ENCODE data around the gene OR7G2. TPM values are rescaled to one million over a fixed set of nuclear protein-coding genes. Genes with fewer than 3 reads are reported as not detected.

OR7G2 gene
- total RNA-seq, 1 experiment from 2014 or later: not detected

- no peak overlapping the region for H2BK20ac ChIP-seq (ENCODE audit: low read depth, low read length, poor library complexity, severe bottlenecking)
- no peak overlapping the region for H2AK5ac ChIP-seq (ENCODE audit: insufficient read length, low read length)
- no peak overlapping the region for H4K91ac ChIP-seq (ENCODE audit: insufficient read length, low read depth, low read length)
- H3K79me1 ChIP-seq (ENCODE audit: insufficient read depth, low read depth, low read length, poor library complexity, severe bottlenecking): no peaks in the 10 kb centered on the region
- H2AFZ ChIP-seq (ENCODE audit: low read length): no peak overlapping the region
- peaks cover 7% of the 10 kb centered on the region for H3K27me3 Mint-ChIP-seq (ENCODE audit: low read depth)
- no peak overlapping the region for H3K27ac ChIP-seq (ENCODE audit: insufficient read length, low read depth, low read length)
- H3K4ac ChIP-seq (ENCODE audit: low read depth, low read length): no peak overlapping the region
- H3K36me3 Mint-ChIP-seq (ENCODE audit: insufficient read depth in 1 of 3, low read depth in 3 of 3): peaks cover 0 to 6% (median 0%) of the 10 kb centered on the region in 3 experiments; a peak in 5 of 7 replicates
- H3K14ac ChIP-seq (ENCODE audit: insufficient read depth, low read length): no peak overlapping the region
- no CpG with 5 or more reads among the region's 3 CpGs for WGBS (ENCODE audit: extremely low coverage, insufficient read length, low lambda C conversion rate)
- no peak overlapping the region for H2BK120ac ChIP-seq (ENCODE audit: low read depth, low read length, poor library complexity, severe bottlenecking)
- H3K27ac Mint-ChIP-seq: no peak overlapping the region
- H4K20me1 ChIP-seq (ENCODE audit: control insufficient read depth, insufficient read depth, insufficient read length): no peaks in the 10 kb centered on the region
- TF ChIP-seq, protein P1, sequence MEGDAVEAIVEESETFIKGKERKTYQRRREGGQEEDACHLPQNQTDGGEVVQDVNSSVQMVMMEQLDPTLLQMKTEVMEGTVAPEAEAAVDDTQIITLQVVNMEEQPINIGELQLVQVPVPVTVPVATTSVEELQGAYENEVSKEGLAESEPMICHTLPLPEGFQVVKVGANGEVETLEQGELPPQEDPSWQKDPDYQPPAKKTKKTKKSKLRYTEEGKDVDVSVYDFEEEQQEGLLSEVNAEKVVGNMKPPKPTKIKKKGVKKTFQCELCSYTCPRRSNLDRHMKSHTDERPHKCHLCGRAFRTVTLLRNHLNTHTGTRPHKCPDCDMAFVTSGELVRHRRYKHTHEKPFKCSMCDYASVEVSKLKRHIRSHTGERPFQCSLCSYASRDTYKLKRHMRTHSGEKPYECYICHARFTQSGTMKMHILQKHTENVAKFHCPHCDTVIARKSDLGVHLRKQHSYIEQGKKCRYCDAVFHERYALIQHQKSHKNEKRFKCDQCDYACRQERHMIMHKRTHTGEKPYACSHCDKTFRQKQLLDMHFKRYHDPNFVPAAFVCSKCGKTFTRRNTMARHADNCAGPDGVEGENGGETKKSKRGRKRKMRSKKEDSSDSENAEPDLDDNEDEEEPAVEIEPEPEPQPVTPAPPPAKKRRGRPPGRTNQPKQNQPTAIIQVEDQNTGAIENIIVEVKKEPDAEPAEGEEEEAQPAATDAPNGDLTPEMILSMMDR (conservative IDR thresholded peaks at IDR 0.05): no peak
- H3K23ac ChIP-seq (ENCODE audit: insufficient read length, low read depth, low read length): no peak overlapping the region
- no peaks in the 10 kb centered on the region for H3K27me3 ChIP-seq (ENCODE audit: insufficient read depth, low read length)
- no peak overlapping the region for H4K5ac ChIP-seq (ENCODE audit: insufficient read length, low read depth, low read length)
- H2BK15ac ChIP-seq (ENCODE audit: low read depth, low read length): no peak overlapping the region
- no peaks in the 10 kb centered on the region for H3K79me2 ChIP-seq (ENCODE audit: insufficient read depth, low read length)
- no peak overlapping the region for H4K8ac ChIP-seq (replicated peaks; ENCODE audit: insufficient read length, low read depth, low read length)
- H3K4me3 Mint-ChIP-seq: no peak overlapping the region
- no peaks in the 10 kb centered on the region for H3K4me1 Mint-ChIP-seq
- no peaks in the 10 kb centered on the region for H3K4me1 ChIP-seq (ENCODE audit: insufficient read depth, low read length)
- H3K4me2 ChIP-seq (ENCODE audit: insufficient read depth, insufficient read length, low read length): no peak overlapping the region
- H3K23me2 ChIP-seq (ENCODE audit: insufficient read length, low read depth, low read length, poor library complexity, severe bottlenecking): no peaks in the 10 kb centered on the region
- H3T11ph ChIP-seq (ENCODE audit: low read length): no peak overlapping the region
- no peak overlapping the region for H2BK5ac ChIP-seq (ENCODE audit: insufficient read length, low read length)
- H3K56ac ChIP-seq (ENCODE audit: insufficient read length, low read depth, low read length): no peak overlapping the region
- H3K9ac ChIP-seq (ENCODE audit: extremely low read depth, insufficient read length, low read length): no peak overlapping the region
- no peaks in the 10 kb centered on the region for H3K9me3 ChIP-seq (ENCODE audit: control insufficient read depth, low read depth, low read length)
- H3K18ac ChIP-seq (ENCODE audit: insufficient read length, low read depth, low read length): no peak overlapping the region
- peaks cover 63 to 83% of the 10 kb centered on the region in 2 experiments for H3K9me3 Mint-ChIP-seq
- no peak for DNase-seq
- no peak overlapping the region for H2BK12ac ChIP-seq (ENCODE audit: insufficient read length, low read depth, low read length)
Measured at GRCh38 chr19:9128171-9128570, 20.9 kb upstream of the OR7G2 start.
